Islet precursor cell (in vitro differentiated cells): ENCODE data around the gene AGAP1.

Experiments
- DNase-seq: peaks from one replicate; pipeline ENCODE4 v3.0.0-alpha.2; 2018

Gene AGAP1

GRCh38 chr2:235697041-235697440 is 203.2 kb downstream of the AGAP1 start:
- no peak for DNase-seq

- DNase-seq = no peak
Observed at GRCh38 chr2:235698028-235698427, 204.2 kb downstream of the AGAP1 start.

GRCh38 chr2:235698491-235698890 is 204.6 kb downstream of the AGAP1 start:
- DNase-seq = no peak

- DNase-seq = no peak
Observed at GRCh38 chr2:235699576-235699975, 205.7 kb downstream of the AGAP1 start.

- no peak for DNase-seq
Observed at GRCh38 chr2:235701206-235701981, 207.6 kb downstream of the AGAP1 start.

GRCh38 chr2:235702186-235702585 is 208.3 kb downstream of the AGAP1 start:
- no peak for DNase-seq

GRCh38 chr2:235703711-235704295 is 210.0 kb downstream of the AGAP1 start:
- DNase-seq = no peak

- DNase-seq = no peak
Observed at GRCh38 chr2:235705296-235705695, 211.5 kb downstream of the AGAP1 start.

- DNase-seq = no peak
Observed at GRCh38 chr2:235706506-235706905, 212.7 kb downstream of the AGAP1 start.

GRCh38 chr2:235707411-235708096 is 213.7 kb downstream of the AGAP1 start:
- DNase-seq = no peak

- peak; percentile 92 for DNase-seq
Observed at GRCh38 chr2:235709124-235709813, 215.4 kb downstream of the AGAP1 start.

GRCh38 chr2:235709969-235710879 is 216.4 kb downstream of the AGAP1 start:
- DNase-seq = no peak

GRCh38 chr2:235710933-235711332 is 217.1 kb downstream of the AGAP1 start:
- no peak for DNase-seq

GRCh38 chr2:235711527-235711926 is 217.7 kb downstream of the AGAP1 start:
- no peak for DNase-seq

GRCh38 chr2:235712176-235712575 is 218.3 kb downstream of the AGAP1 start:
- DNase-seq = no peak

- no peak for DNase-seq
Observed at GRCh38 chr2:235713189-235713588, 219.3 kb downstream of the AGAP1 start.

GRCh38 chr2:235715601-235716000 is 221.8 kb downstream of the AGAP1 start:
- DNase-seq = no peak

- DNase-seq = no peak
Observed at GRCh38 chr2:235716875-235717496, 223.1 kb downstream of the AGAP1 start.

- peak; percentile 86 for DNase-seq
Observed at GRCh38 chr2:235719146-235719942, 225.5 kb downstream of the AGAP1 start.

GRCh38 chr2:235721625-235722024 is 227.8 kb downstream of the AGAP1 start:
- no peak for DNase-seq

- DNase-seq = no peak
Observed at GRCh38 chr2:235722869-235723268, 229.0 kb downstream of the AGAP1 start.
